LNCAP (cell line): ENCODE measurements around the gene CHAF1B.

Experiments
- TF ChIP-seq, protein P1 (sequence below): fragments of 450-650 bp; IDR thresholded peaks from 2 replicates; pipeline ENCODE4 v1.5.1; 2017; ENCODE audit warnings: mild to moderate bottlenecking

The CHAF1B gene

GRCh38 chr21:36433059-36433709, 48.0 kb downstream of the CHAF1B start:
- TF ChIP-seq, protein P1, sequence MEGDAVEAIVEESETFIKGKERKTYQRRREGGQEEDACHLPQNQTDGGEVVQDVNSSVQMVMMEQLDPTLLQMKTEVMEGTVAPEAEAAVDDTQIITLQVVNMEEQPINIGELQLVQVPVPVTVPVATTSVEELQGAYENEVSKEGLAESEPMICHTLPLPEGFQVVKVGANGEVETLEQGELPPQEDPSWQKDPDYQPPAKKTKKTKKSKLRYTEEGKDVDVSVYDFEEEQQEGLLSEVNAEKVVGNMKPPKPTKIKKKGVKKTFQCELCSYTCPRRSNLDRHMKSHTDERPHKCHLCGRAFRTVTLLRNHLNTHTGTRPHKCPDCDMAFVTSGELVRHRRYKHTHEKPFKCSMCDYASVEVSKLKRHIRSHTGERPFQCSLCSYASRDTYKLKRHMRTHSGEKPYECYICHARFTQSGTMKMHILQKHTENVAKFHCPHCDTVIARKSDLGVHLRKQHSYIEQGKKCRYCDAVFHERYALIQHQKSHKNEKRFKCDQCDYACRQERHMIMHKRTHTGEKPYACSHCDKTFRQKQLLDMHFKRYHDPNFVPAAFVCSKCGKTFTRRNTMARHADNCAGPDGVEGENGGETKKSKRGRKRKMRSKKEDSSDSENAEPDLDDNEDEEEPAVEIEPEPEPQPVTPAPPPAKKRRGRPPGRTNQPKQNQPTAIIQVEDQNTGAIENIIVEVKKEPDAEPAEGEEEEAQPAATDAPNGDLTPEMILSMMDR: no peak

- TF ChIP-seq, protein P1: no peak
Observed at GRCh38 chr21:36434144-36434543, 49.0 kb downstream of the CHAF1B start.

- TF ChIP-seq, protein P1: no peak
Observed at GRCh38 chr21:36436829-36437744, 51.9 kb downstream of the CHAF1B start.

- TF ChIP-seq, protein P1: no peak
Observed at GRCh38 chr21:36437745-36438128, 52.5 kb downstream of the CHAF1B start.

DNA sequence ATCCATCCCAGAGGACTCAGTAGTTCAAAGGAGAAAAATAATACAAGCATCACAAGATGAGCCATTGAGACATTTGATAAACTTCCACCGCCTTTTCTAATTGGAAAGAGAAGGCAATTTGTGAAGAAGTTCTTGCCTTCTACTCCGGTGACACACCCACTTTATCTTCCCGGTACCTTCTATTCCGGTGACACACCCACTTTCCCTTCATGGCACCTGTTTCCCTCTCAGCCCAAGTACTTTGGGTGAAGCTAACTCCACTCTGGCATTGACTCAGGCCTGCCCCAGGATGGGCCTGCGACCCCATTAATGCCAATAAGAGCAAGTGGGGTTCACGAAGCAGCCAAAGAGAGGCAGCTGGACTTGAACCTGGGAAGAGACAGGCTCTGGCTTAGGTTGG, 56.5 kb downstream of the CHAF1B start:
- TF ChIP-seq, protein P1: no peak

DNA sequence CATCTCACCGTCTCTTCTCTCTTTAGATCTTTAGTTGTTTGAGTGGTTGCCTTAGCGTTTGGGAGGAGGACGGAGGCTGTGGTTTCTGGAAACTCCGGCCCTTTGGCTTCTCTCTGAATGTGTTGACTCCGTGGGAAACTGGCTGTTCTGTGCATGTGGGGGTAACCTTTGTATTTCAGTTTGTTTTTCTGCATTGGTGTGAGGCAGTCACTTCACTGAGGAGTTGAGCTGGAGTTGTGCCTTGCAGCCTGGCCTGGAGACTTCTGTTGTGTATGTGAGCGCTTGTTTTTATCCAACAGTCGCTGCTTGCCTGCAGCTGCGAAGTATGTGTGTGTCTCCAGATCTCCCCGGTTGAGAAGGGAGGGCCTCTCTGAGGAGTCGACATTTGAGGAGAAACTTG, 61.1 kb downstream of the CHAF1B start:
- TF ChIP-seq, protein P1: no peak

- TF ChIP-seq, protein P1: no peak
Observed at GRCh38 chr21:36450511-36450910, 65.3 kb downstream of the CHAF1B start.
